HG03135 (cell line): ENCODE results near the gene DAD1.

Experiments used
- ATAC-seq: cut with Tn5 transposase; IDR thresholded peaks from one replicate; pipeline ENCODE4 v1.9.1; 2021; ENCODE audit warnings: mild to moderate bottlenecking, moderate library complexity; ENCODE audit not compliant: unreplicated experiment

Gene DAD1

DNA sequence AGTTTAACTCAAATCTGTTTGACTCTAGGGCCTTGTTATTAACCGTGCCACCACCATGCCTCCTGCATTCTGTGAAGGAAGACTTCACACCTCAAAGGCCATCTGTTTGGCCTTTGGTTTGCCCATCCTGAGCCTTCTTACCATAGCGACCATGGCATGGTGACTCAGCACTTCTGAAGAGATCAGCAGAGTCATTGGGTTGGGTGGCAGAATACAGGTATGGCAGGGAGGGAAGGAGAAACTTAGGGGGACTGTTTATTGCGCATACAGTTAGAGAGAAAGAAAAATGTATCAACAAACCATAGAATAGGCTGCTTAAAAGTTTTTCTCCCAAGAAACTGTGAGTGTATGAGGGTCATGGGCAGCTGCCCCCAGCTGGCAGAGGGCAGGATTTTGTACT lies 49.2 kb downstream of the DAD1 start:
- no peak for ATAC-seq

DNA sequence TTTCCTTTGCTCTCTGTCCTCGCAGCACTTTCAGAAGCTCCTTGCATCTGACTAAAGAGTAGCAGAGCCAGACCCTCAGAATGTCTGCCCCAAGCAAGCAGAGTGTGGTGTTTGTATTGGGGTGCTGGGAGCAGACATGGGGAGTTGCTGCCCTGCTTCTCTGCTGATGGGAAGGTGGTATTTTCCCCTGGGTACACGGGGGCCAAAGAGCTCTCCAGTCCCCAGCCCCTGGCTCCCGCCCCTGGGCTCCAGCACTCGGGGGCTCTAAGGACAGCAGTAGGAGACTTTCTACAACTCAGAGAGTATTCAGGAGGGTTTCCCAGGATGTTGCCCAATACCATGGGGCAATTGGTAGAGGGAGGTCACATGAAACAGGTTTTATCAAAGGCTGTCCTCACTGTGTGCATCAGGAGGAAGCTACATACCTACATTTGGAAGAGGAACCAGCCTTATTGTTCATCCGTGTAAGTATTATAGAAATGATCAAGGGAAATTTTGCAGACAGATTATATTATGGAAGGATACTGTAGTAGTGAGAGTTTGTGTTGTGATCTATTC lies 50.3 kb downstream of the DAD1 start:
- no peak for ATAC-seq

DNA sequence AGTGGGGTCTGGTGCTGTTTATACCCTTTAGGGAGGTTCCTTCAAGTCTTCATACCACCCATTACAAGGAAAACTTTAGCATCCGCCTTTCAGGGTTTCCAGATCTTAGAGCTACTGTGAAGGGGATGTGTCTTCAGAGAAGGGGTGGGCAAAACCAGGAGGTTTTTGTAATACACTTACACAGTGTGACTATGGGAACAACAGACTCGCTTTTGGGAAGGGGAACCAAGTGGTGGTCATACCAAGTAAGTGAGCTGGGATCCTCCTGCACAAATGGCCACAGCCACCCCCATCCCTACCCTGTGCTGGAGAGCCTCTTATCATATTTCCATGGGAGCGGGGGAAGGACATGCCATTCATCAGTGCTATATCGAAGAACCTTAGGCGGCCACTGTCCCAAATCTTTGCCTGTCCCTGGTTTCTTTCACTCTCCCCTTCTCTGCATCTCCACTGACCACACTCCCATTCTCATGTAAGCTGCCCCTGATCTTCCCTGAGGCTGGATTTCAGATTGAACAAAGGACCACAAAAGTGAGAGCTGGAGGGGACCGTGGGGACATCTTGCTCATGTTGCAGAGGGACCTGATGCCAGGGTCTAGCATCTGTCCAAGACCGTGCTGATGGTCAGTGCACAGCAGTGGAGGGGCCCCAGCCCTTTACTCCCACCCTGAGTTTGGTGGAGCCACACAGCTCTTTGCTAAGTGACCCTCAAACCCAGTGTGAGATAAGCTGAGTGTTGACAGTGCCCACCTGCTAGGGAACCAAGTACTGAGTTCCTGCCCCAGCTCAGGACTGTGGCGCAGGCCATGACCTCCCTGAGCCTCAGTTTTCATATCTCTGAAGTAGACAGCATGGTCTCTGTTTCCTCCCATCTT lies 51.4 kb downstream of the DAD1 start:
- ATAC-seq = no peak

DNA sequence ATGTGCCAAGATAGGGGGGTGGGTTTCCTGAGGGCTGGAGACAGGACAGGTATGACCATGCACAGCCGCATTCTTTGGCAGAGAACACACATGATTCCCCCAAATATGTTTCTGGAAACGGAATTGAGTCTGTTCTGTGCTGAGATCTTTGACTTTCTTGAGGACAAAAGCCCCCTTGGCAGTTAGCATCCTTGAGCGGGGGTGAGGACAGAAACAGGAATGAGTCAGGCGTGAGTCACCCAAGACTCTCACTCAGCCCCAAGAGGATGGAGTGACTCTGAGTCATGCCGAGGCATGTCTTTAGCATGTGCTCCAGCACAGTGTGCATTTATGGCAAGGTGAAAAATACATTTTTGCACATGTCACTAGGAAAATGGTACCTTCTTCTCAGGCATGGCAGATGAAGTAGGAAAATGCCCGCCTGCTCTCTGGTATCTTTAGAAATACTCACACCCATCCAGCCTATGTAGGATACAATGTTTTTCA lies 52.1 kb downstream of the DAD1 start:
- ATAC-seq = peak; percentile 65

DNA sequence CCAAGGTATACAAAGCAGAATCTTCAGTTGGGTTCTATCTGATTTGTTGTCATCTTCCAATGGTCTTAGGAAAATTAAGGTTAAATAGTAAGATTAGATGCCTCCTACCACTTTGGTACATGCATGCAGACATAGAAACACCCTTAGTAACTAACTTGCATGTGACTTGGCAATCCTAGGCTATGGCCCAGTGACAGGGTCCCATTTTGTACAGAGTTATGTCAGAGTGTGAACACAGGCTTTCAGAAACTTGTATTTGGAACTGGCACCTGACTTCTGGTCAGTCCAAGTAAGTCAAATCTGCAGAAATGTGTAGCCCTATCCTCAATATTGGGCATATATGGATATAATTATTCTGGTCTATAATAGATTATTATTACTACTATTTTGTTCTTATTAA lies 53.1 kb downstream of the DAD1 start:
- no peak for ATAC-seq

DNA sequence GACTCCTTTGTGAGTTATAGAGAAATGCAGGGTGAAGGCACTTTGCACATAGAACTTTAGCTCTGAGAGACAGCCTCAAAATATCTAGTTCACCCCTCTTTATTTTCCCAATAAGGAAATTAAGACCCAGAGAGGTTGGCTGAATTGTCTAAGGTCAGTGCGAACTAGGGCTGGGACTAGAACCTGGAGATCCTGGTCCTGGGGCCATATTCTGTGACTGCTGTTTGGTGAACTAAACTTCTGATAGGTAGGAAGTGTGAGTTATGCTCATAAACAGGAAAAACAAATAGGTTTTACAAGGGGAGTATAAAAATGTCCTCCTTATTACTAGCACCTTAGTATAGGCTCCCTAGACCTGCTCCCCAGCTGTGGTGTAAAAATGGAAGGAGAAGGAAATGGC lies 53.9 kb downstream of the DAD1 start:
- ATAC-seq = no peak

DNA sequence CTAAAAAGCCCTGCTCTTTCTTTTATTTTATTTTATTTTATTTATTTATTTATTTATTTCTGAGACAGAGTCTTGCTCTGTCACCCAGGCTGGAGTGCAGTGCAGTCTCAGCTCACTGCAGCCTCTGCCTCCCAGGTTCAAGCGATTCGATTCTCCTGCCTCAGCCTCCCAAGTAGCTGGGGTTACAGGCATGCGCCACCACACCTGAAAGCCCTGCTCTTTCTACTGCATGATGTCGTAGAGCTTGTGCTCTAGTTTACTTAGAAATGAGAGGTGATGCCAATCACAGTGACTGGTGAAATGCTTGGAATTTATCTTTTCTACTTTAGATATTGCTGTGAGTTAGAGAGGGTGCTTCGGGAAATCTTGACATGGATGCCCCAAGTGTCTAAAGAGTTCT lies 54.5 kb downstream of the DAD1 start:
- ATAC-seq = no peak

DNA sequence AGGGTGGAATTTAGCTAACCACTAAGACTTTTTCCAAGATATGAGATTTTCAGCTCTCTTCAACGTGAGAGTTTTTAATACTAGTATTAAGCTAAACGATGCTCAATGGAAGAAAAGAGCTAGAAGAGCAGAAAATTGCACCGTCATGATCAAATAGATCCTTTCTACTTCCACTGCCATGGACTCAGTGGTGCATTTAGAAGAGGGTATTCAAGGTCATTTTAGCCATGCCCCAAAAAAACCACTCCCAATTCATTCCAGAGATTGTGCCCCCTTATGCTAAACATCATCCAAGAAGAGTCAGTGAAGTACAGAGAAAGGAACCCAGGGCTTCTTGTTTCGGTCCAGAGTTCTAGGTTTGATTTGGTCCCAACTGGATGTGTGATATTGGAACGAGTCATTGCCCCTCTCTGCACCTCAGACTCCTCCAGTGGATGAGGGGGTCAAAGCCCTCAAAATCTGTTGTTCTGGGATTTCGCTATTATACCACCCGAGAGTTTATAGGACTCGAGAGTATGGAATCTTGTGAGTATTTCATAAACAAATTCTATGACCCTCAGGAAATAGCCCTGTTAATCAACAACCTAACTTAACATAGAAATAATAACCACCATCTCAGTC lies 55.2 kb downstream of the DAD1 start:
- no peak for ATAC-seq

DNA sequence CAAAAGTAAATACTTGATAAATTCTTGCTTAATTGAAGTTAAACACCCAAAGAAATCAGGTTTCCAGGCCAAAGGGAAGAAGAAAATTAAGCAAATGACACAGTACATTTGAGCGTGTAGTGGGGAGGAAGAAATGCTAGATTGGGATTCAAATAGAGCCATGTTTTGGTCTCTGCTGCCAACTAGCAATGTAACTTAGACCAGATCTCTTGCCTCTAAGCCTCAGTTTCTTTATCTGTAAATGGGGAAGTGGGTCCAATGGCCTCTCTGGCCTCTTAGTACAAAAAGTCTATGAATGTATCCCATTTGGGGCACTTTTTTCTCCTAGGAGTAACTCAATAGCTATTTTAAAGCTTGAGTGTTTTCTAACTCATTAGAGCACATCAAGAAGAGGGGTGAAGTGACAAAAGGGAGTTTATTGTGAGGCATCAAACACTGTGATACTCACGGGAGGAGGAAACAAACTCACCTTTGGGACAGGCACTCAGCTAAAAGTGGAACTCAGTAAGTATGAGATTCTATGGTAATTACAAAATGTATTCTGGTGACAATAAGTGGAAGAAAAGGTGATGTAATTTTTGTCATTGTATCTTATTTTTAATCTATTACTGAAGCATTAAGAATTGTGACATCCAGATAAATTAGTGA lies 55.8 kb downstream of the DAD1 start:
- no peak for ATAC-seq

DNA sequence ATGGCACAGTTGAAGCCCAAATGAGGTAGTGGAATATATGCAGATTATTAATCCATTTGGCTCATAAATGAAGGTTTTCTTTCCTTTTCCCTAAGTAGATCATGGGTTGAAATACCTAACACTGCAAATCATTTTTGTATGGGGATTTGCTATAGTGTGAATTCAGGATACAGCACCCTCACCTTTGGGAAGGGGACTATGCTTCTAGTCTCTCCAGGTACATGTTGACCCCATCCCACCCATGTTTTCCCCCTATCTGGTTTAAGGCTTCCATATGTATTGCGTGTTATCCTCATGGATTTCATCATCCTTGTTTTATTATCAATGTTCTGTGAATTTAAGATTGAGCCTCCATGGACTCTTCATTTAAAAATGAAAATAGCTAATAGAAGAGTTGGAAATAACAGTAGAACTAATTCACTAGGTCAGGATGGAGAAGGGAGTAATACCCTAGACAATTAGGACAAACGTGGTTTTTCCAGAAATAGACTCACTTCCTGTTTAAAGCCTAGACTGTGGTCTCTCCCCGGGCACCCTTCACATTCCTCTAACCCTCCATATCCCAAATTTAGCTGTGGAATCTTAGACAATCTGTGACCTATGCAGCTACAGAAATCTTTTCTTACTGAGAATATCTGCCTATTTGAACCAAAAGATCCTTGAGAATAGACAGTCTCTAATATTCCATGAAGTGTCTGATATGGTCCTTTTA lies 56.5 kb downstream of the DAD1 start:
- ATAC-seq = no peak

DNA sequence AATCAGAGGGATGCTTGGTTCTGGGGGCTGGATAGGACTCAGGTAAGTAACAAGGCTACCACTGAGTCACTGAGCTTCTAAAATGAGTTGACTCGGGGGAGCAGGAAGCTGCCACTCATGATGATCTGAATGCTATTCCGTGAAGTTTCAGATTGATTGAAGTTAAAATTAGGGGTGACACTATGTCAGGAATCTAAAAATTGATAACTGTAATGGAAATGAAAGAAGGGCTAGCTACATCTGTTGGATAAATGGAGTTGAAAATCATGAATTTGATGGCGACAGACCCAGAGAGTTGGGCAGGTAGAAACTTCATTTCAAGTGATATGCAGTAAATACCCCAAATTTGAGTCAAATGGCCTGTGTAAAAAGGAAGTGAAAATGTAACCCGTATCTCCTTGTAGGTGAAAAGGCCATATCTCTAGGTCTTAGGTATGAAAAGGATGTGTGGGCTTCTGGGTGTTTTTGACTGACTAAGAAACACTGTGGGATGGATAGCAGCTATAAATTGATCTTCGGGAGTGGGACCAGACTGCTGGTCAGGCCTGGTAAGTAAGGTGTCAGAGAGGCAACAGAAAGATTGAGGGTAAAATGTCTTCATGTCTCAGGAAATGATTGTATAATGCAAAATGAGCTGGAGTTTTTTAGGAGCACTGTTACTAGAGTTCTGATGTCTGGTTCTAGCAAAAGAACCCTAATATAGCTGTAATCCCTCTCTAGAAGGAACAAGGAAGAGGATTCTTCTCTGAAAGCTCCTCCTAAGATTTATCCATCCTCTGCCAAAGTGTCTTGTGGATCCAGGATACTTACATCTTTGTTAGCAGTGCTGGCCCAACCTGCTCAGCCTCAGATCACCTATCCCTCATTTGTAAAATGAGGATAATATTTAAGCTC lies 57.3 kb downstream of the DAD1 start:
- peak; percentile 62 for ATAC-seq

DNA sequence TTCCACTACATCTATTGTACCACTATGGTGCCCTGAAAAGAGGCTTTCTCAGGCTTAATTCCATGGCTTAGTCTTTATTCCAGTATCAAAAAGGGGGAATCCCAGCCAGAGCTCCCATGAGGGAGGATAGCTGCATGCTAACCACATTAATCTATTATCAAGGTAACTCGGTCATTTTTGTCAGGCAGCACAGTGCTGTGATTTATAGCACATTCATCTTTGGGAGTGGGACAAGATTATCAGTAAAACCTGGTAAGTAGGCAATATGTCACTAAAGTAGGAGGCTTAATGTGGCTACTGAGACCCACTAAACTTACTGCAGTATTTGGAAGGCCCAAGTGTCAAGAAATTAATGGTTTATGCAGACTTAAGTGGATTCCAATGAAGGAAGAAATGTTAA lies 58.9 kb downstream of the DAD1 start:
- ATAC-seq = no peak

DNA sequence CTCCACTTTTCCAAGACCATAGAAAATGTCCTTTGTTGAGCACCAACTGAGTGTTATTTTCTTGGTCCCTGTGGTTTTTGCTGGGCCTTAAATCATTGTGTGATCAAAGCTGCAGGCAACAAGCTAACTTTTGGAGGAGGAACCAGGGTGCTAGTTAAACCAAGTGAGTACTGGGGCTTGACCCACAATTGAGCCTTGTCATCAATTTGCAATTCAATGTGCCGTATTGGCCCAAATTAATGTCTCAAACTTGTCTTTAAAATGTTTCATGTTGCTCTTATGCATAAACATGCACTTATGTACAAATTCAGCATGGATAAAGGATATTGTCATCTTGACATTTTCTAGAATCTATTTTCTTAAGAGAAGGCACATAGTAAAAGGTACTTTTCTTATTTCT lies 62.3 kb downstream of the DAD1 start:
- no peak for ATAC-seq

DNA sequence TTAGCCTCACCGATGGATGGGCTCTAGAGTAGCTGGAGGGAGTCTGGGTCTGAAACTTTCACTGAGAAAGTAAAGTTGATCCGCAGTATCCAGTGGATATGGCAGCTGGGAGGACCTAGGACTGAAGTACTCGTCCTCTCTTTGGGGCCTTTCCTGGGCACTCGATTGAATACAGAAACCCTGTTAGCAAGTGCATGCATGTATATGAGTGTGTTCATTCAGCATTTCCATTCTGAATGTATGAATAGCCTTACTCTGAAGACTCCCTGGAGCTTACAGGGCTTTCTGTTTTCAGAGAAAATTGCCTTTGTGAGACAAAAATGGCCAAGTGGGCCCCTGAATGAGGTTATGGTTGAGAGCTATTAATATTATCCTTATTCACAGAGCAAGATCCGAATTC lies 62.8 kb downstream of the DAD1 start:
- no peak for ATAC-seq

DNA sequence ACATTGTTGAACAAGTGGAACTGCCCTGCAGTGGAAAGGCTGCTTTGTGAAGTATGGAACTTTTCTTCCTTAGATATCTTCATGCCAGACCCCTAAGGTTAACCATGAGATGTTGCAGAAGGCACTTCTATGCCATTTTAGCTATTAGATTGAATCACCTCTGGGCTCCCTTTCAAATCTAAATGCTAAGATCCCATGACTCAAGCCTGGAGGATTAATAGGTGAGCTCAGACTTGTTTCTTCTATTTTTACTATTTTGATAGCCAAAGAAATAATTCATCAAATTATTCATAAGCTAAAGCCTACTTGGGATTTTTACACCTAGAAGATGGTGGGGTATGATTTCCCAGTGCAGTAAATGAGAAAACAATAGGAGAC lies 64.3 kb downstream of the DAD1 start:
- ATAC-seq = no peak

DNA sequence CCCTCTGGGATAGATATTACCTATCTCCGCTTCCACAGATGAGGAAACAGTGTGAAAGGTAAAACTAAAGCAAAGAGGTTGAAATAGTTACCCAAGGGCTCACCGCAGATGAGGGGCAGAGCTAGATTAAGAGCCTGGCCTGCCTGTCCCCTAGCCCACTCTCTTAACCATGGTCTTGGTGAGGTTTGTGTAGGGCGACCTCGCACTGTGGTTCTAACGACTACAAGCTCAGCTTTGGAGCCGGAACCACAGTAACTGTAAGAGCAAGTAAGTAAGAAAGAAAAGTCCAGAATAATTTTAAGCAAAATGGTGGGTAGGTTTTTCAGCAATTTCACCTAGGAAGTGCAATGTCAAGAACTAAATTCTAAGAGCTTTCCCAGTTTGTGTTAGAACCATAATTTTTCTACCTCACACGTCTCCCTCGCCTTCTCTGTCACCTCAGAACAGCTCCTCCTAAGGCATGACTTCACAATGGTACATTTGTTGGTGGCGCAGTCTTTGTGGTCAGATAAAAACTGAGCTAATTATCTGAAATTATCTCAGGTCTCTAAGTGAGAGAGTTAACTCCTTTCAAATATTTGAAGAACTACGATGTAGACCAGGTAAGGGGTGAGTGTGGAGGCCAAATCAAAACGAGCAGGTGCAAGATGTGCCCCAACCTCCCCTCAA lies 64.8 kb downstream of the DAD1 start:
- no peak for ATAC-seq

DNA sequence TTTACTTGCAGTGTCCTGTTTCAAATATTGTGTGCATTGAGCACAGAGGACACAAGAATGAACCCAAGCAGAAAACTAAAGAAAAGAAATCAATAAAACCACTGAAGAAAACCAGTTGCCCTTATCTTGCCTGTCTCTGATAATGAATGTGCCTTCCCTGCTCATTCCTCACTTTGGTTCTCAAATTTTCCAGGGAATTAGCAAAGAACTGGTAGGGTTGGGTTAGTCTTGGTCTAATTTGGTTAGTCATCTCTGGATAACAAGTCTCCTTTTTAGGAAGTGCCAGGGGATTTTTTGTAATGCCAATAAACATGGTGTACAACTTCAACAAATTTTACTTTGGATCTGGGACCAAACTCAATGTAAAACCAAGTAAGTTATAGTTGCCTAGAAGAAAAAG lies 65.7 kb downstream of the DAD1 start:
- ATAC-seq = no peak

DNA sequence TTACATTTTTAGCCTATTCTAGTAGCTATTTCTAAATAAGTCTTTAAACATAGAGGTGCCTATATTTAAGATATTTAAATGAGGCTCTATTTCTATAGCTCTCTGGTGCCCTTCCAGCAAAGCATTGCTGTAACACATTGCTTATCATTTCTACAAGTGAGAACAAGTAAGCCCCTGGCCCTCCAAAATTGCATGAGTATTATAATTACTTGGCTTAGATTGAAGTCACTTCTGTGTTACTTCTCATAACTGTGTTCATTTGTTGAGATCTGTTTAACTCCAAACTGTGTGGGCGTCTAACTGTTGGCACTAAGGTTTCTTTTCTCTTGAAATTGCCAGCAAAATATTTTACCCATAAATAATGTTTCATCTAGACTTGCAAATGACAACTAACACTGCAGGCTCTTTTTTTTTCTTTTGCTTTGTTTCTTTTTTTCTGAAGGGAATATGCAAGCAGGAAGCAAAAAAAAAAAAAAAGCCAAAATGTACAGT lies 66.5 kb downstream of the DAD1 start:
- no peak for ATAC-seq
